H9 (cell line): Measurements from ENCODE around the gene CENPP. TPM values are rescaled to one million over a fixed set of nuclear protein-coding genes. Genes with fewer than 3 reads are reported as not detected.

ENCODE experiments used
- DNase-seq: peaks from one replicate; pipeline ENCODE4 v3.0.0-alpha.2; 2017
- H2AFZ ChIP-seq: one replicate; pipeline ENCODE4 v1.6.1; 2013; ENCODE audit warnings: mild to moderate bottlenecking, low read length, control low read depth, moderate library complexity
- H2AK5ac ChIP-seq: 2 replicates; pipeline ENCODE4 v1.6.1; 2013; ENCODE audit warnings: low read length, control low read depth, mixed read lengths; ENCODE audit not compliant: insufficient read length
- H2BK120ac ChIP-seq: one replicate; pipeline ENCODE4 v1.6.1; 2013; ENCODE audit warnings: low read depth, mild to moderate bottlenecking, low read length, control low read depth, inconsistent platforms; ENCODE audit not compliant: poor library complexity, severe bottlenecking
- H2BK12ac ChIP-seq: 2 replicates; pipeline ENCODE4 v1.6.1; 2013; ENCODE audit warnings: low read length, control low read depth, mixed read lengths, low read depth; ENCODE audit not compliant: insufficient read length
- H2BK15ac ChIP-seq: 2 replicates; pipeline ENCODE4 v1.6.1; 2013; ENCODE audit warnings: low read depth, low read length, control low read depth
- H2BK20ac ChIP-seq: one replicate; pipeline ENCODE4 v1.6.1; 2013; ENCODE audit warnings: low read depth, mild to moderate bottlenecking, low read length, control low read depth, inconsistent platforms; ENCODE audit not compliant: poor library complexity, severe bottlenecking
- H2BK5ac ChIP-seq: 2 replicates; pipeline ENCODE4 v1.6.1; 2013; ENCODE audit warnings: low read length, control low read depth, mixed read lengths; ENCODE audit not compliant: insufficient read length
- H3K14ac ChIP-seq: 2 replicates; pipeline ENCODE4 v1.6.1; 2013; ENCODE audit warnings: low read length, control low read depth; ENCODE audit not compliant: insufficient read depth
- H3K18ac ChIP-seq: 2 replicates; pipeline ENCODE4 v1.6.1; 2013; ENCODE audit warnings: low read depth, mild to moderate bottlenecking, mixed read lengths, low read length, control low read depth; ENCODE audit not compliant: insufficient read length
- H3K23ac ChIP-seq: 2 replicates; pipeline ENCODE4 v1.6.1; 2013; ENCODE audit warnings: low read length, control low read depth, mixed read lengths, low read depth; ENCODE audit not compliant: insufficient read length
- H3K23me2 ChIP-seq: 2 replicates; pipeline ENCODE4 v1.6.1; 2013; ENCODE audit warnings: low read depth, mild to moderate bottlenecking, mixed read lengths, low read length, control low read depth; ENCODE audit not compliant: insufficient read length, poor library complexity, severe bottlenecking
- H3K27ac ChIP-seq: 2 replicates; pipeline ENCODE4 v1.5.1; 2013; ENCODE audit warnings: low read length, control low read depth, mixed read lengths, low read depth; ENCODE audit not compliant: insufficient read length
- H3K27me3 ChIP-seq: 2 replicates; pipeline ENCODE4 v1.6.1; 2013; ENCODE audit warnings: low read length, control low read depth, inconsistent platforms; ENCODE audit not compliant: insufficient read depth
- H3K4ac ChIP-seq: 2 replicates; pipeline ENCODE4 v1.6.1; 2013; ENCODE audit warnings: low read depth, mild to moderate bottlenecking, control low read depth, inconsistent platforms, low read length, moderate library complexity
- H3K4me1 ChIP-seq: 2 replicates; pipeline ENCODE4 v1.6.1; 2013; ENCODE audit warnings: low read length, control low read depth, inconsistent platforms; ENCODE audit not compliant: insufficient read depth
- H3K4me2 ChIP-seq: 2 replicates; pipeline ENCODE4 v1.6.1; 2013; ENCODE audit warnings: low read length, control low read depth, mixed read lengths; ENCODE audit not compliant: insufficient read length, insufficient read depth
- H3K56ac ChIP-seq: 2 replicates; pipeline ENCODE4 v1.6.1; 2013; ENCODE audit warnings: low read depth, mild to moderate bottlenecking, mixed read lengths, low read length, control low read depth; ENCODE audit not compliant: insufficient read length
- H3K79me1 ChIP-seq: 2 replicates; pipeline ENCODE4 v1.6.1; 2013; ENCODE audit warnings: low read depth, mild to moderate bottlenecking, moderate library complexity, low read length, control low read depth, inconsistent platforms; ENCODE audit not compliant: insufficient read depth, poor library complexity, severe bottlenecking
- H3K79me2 ChIP-seq: 2 replicates; pipeline ENCODE4 v1.6.1; 2013; ENCODE audit warnings: low read length, control low read depth, inconsistent platforms; ENCODE audit not compliant: insufficient read depth
- H3K9ac ChIP-seq: 2 replicates; pipeline ENCODE4 v1.6.1; 2013; ENCODE audit warnings: low read length, control low read depth, mixed read lengths; ENCODE audit not compliant: insufficient read length; ENCODE audit errors: extremely low read depth
- H3K9me3 ChIP-seq: one replicate; pipeline ENCODE4 v1.6.1; 2013; ENCODE audit warnings: low read depth, low read length, inconsistent platforms; ENCODE audit not compliant: control insufficient read depth
- H3T11ph ChIP-seq: one replicate; pipeline ENCODE4 v1.6.1; 2013; ENCODE audit warnings: mild to moderate bottlenecking, low read length, control low read depth, inconsistent platforms
- H4K20me1 ChIP-seq: one replicate; pipeline ENCODE4 v1.6.1; 2013; ENCODE audit not compliant: control insufficient read depth, insufficient read length, insufficient read depth
- H4K5ac ChIP-seq: 2 replicates; pipeline ENCODE4 v1.6.1; 2013; ENCODE audit warnings: low read depth, mild to moderate bottlenecking, mixed read lengths, low read length, control low read depth; ENCODE audit not compliant: insufficient read length
- H4K8ac ChIP-seq: replicated peaks from 2 replicates; pipeline ENCODE4 v1.6.1; 2013; ENCODE audit warnings: low read length, control low read depth, mixed read lengths, low read depth; ENCODE audit not compliant: insufficient read length
- H4K91ac ChIP-seq: 2 replicates; pipeline ENCODE4 v1.6.1; 2013; ENCODE audit warnings: low read depth, mild to moderate bottlenecking, moderate library complexity, mixed read lengths, low read length, control low read depth; ENCODE audit not compliant: insufficient read length
- H3K27ac Mint-ChIP-seq, 3 experiments: 2 replicates in 2 of 3; 3 replicates in 1 of 3; pipeline ENCODE4 v1.8.0; 2020 to 2021; ENCODE audit warnings: mixed read lengths in 3 of 3, mild to moderate bottlenecking in 1 of 3, moderate library complexity in 1 of 3
- H3K27me3 Mint-ChIP-seq: 2 replicates; pipeline ENCODE4 v1.8.0; 2021; ENCODE audit warnings: low read depth, mild to moderate bottlenecking, moderate library complexity, mixed read lengths
- H3K36me3 Mint-ChIP-seq, 3 experiments: 2 replicates in 2 of 3; 3 replicates in 1 of 3; pipeline ENCODE4 v1.8.0; 2020 to 2021; ENCODE audit warnings: low read depth in 3 of 3, mixed read lengths in 3 of 3; ENCODE audit not compliant: insufficient read depth in 1 of 3
- H3K4me1 Mint-ChIP-seq, 2 experiments: 2 replicates each; pipeline ENCODE4 v1.8.0; 2020; ENCODE audit warnings: mixed read lengths in 2 of 2
- H3K4me3 Mint-ChIP-seq, 2 experiments: 2 replicates in 1 of 2; 3 replicates in 1 of 2; pipeline ENCODE4 v1.8.0; 2020 to 2021; ENCODE audit warnings: mild to moderate bottlenecking in 2 of 2, mixed read lengths in 2 of 2, moderate library complexity in 1 of 2
- H3K9me3 Mint-ChIP-seq, 2 experiments: 2 replicates in 1 of 2; 3 replicates in 1 of 2; pipeline ENCODE4 v1.8.0; 2020; ENCODE audit warnings: mild to moderate bottlenecking in 2 of 2, mixed read lengths in 2 of 2, moderate library complexity in 1 of 2
- WGBS: extraction: QIAGEN DNeasy Blood & Tissue Kit; methylation state at CpG from one replicate; pipeline ENCODE4 v1.1.7; 2013; ENCODE audit warnings: missing lambda C conversion rate, low lambda C conversion rate, mixed read lengths; ENCODE audit not compliant: insufficient read length; ENCODE audit errors: extremely low coverage; 5-methylcytosine and 5-hydroxymethylcytosine counted together
- total RNA-seq: library from RNA; stranded (reverse); gene quantifications from 2 replicates; pipeline ENCODE4 v1.2.1, GENCODE V29; 2021
- TF ChIP-seq, protein P1 (sequence below): fragments of 200-600 bp; sonication (generic); conservative IDR thresholded peaks from 3 replicates; pipeline ENCODE4 v1.8.0; 2021; ENCODE audit warnings: antibody characterized with exemption, mild to moderate bottlenecking

CENPP gene
- total RNA-seq, 1 experiment from 2014 or later: 9.1 TPM

DNA sequence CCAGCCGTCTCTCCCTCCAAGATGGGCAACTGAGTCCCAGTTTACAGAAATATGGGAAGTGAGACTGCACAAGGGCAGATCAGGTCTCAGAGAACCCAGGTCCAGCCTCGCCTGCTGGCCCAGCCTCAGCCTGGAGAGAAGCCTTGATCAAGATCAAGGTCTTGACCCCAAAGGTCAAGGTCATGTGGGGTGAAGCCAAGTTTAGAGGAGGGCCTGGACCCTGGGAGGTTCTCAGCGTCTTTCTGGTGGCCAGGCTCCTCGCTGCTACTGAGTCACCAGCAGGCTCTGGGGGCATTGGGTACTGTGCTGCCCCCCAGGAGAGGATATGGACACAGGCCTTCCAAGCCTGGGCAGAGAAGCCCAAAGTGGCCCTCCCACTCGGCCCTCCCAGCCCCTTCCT, 335.4 kb downstream of the CENPP start:
- Histone ChIP-seq H2BK5ac (no peak overlapping the region), H4K20me1 (no peaks in the 10 kb centered on the region), H3K56ac (no peak overlapping the region), H3K18ac (no peak overlapping the region), H3K4me2 (no peak overlapping the region), H2AFZ (no peak overlapping the region), H2BK20ac (no peak overlapping the region), H3T11ph (no peak overlapping the region), H3K14ac (no peak overlapping the region), H3K79me2 (peaks cover 7% of the 10 kb centered on the region; the same call in 1 of the 2 replicates), H2AK5ac (no peak overlapping the region), H4K91ac (no peak overlapping the region), H3K9me3 (no peaks in the 10 kb centered on the region), H2BK120ac (no peak overlapping the region), H4K8ac (no peak overlapping the region), H3K9ac (no peak overlapping the region), H3K23me2 (no peaks in the 10 kb centered on the region), H3K4me1 (peaks cover 7% of the 10 kb centered on the region; the same call in 1 of the 2 replicates), H3K27ac (no peak overlapping the region), H2BK15ac (no peak overlapping the region), H4K5ac (no peak overlapping the region), H3K79me1 (peaks cover 14% of the 10 kb centered on the region), H3K27me3 (no peaks in the 10 kb centered on the region), H3K23ac (no peak overlapping the region), H2BK12ac (no peak overlapping the region), H3K4ac (no peak overlapping the region)
- peaks cover 0 to 14% (median 0%) of the 10 kb centered on the region in 3 experiments; a peak in 5 of 7 replicates for H3K36me3 Mint-ChIP-seq
- H3K27ac Mint-ChIP-seq: peak overlapping the region in 1 of 3 experiments; percentile 88; a peak in 1 of 7 replicates
- DNase-seq: no peak
- H3K9me3 Mint-ChIP-seq: no peaks in the 10 kb centered on the region
- WGBS: no CpG with 5 or more reads among the region's 5 CpGs
- no peak overlapping the region for H3K4me3 Mint-ChIP-seq
- peaks cover 21 to 26% of the 10 kb centered on the region in 2 experiments for H3K4me1 Mint-ChIP-seq
- no peaks in the 10 kb centered on the region for H3K27me3 Mint-ChIP-seq
- TF ChIP-seq, protein P1, sequence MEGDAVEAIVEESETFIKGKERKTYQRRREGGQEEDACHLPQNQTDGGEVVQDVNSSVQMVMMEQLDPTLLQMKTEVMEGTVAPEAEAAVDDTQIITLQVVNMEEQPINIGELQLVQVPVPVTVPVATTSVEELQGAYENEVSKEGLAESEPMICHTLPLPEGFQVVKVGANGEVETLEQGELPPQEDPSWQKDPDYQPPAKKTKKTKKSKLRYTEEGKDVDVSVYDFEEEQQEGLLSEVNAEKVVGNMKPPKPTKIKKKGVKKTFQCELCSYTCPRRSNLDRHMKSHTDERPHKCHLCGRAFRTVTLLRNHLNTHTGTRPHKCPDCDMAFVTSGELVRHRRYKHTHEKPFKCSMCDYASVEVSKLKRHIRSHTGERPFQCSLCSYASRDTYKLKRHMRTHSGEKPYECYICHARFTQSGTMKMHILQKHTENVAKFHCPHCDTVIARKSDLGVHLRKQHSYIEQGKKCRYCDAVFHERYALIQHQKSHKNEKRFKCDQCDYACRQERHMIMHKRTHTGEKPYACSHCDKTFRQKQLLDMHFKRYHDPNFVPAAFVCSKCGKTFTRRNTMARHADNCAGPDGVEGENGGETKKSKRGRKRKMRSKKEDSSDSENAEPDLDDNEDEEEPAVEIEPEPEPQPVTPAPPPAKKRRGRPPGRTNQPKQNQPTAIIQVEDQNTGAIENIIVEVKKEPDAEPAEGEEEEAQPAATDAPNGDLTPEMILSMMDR: no peak
